HG03280 (cell line): ENCODE measurements around the gene ABCA7.

Experiments
- ATAC-seq: cut with Tn5 transposase; IDR thresholded peaks from one replicate; pipeline ENCODE4 v1.9.1; 2021; ENCODE audit warnings: mild to moderate bottlenecking, moderate library complexity; ENCODE audit not compliant: unreplicated experiment

The ABCA7 gene

GRCh38 chr19:1068009-1069001 is 28.4 kb downstream of the ABCA7 start:
- ATAC-seq: no peak

- no peak for ATAC-seq
Observed at GRCh38 chr19:1069009-1069779, 29.3 kb downstream of the ABCA7 start.

- no peak for ATAC-seq
Observed at GRCh38 chr19:1070576-1070930, 30.6 kb downstream of the ABCA7 start.

- no peak for ATAC-seq
Observed at GRCh38 chr19:1070931-1071791, 31.3 kb downstream of the ABCA7 start.

- no peak for ATAC-seq
Observed at GRCh38 chr19:1072371-1073015, 32.6 kb downstream of the ABCA7 start.

- ATAC-seq: no peak
Observed at GRCh38 chr19:1073063-1073955, 33.4 kb downstream of the ABCA7 start.

GRCh38 chr19:1073956-1074517 is 34.1 kb downstream of the ABCA7 start:
- no peak for ATAC-seq

- ATAC-seq: no peak
Observed at GRCh38 chr19:1074544-1075283, 34.8 kb downstream of the ABCA7 start.

- no peak for ATAC-seq
Observed at GRCh38 chr19:1076046-1076386, 36.1 kb downstream of the ABCA7 start.

GRCh38 chr19:1076951-1077350 is 37.0 kb downstream of the ABCA7 start:
- peak; percentile 69 for ATAC-seq

GRCh38 chr19:1079566-1080111 is 39.7 kb downstream of the ABCA7 start:
- no peak for ATAC-seq

GRCh38 chr19:1080360-1081161 is 40.7 kb downstream of the ABCA7 start:
- ATAC-seq: no peak

- no peak for ATAC-seq
Observed at GRCh38 chr19:1081301-1082164, 41.6 kb downstream of the ABCA7 start.

GRCh38 chr19:1082165-1082927 is 42.4 kb downstream of the ABCA7 start:
- no peak for ATAC-seq

- ATAC-seq: no peak
Observed at GRCh38 chr19:1082928-1083816, 43.3 kb downstream of the ABCA7 start.
